Keratinocyte (primary cell): ENCODE data around the gene NUBP2. TPM values are rescaled to one million over a fixed set of nuclear protein-coding genes. Genes with fewer than 3 reads are reported as not detected.
A peak's percentile ranks its signal among the peaks of the same experiment; 100 is the strongest.

ENCODE experiments used
- DNase-seq: peaks from one replicate; pipeline ENCODE4 v3.0.0-alpha.2; 2011; ENCODE audit warnings: low read depth, missing footprints, low spot score
- FAIRE-seq: peaks from 2 replicates; lab custom pipeline; 2011; peaks lifted over from hg19 to GRCh38; lab: Jason Lieb, UNC
- H2AFZ ChIP-seq: 2 replicates; pipeline ENCODE4 v1.6.0; 2012; ENCODE audit warnings: low read length, control low read depth, inconsistent platforms; ENCODE audit not compliant: control insufficient read depth
- H3K27ac ChIP-seq: 2 replicates; pipeline ENCODE4 v1.5.1; 2011; ENCODE audit warnings: low read length; ENCODE audit not compliant: control insufficient read depth, insufficient read depth
- H3K27me3 ChIP-seq: 3 replicates; pipeline ENCODE4 v1.6.0; 2011; ENCODE audit warnings: low read length; ENCODE audit not compliant: control insufficient read depth, insufficient read depth; ENCODE audit errors: extremely low read depth
- H3K36me3 ChIP-seq, 2 experiments: 2 replicates in 1 of 2; 3 replicates in 1 of 2; pipeline ENCODE4 v1.5.1; 2011; ENCODE audit warnings: low read length in 2 of 2, mild to moderate bottlenecking in 1 of 2; ENCODE audit not compliant: control insufficient read depth in 2 of 2, insufficient read depth in 2 of 2; ENCODE audit errors: extremely low read depth in 1 of 2
- H3K4me1 ChIP-seq: 3 replicates; pipeline ENCODE4 v1.5.1; 2011; ENCODE audit warnings: low read length; ENCODE audit not compliant: control insufficient read depth, insufficient read depth; ENCODE audit errors: extremely low read depth
- H3K4me2 ChIP-seq: 3 replicates; pipeline ENCODE4 v1.6.0; 2011; ENCODE audit warnings: low read depth, low read length; ENCODE audit not compliant: control insufficient read depth, insufficient read depth; ENCODE audit errors: extremely low read depth
- H3K4me3 ChIP-seq, 3 experiments: fragments of 200-600 bp in 1 of 3; sonication (generic) in 1 of 3; 2 replicates in 2 of 3; 3 replicates in 1 of 3; pipeline ENCODE4 v1.5.1; 2011 to 2016; ENCODE audit warnings: low read length in 3 of 3, mild to moderate bottlenecking in 3 of 3, control low read depth in 2 of 3, inconsistent platforms in 1 of 3, low read depth in 1 of 3, mixed read lengths in 1 of 3, mixed run types in 1 of 3, moderate library complexity in 1 of 3; ENCODE audit not compliant: control insufficient read depth in 2 of 3, insufficient read depth in 2 of 3; ENCODE audit errors: extremely low read depth in 1 of 3
- H3K79me2 ChIP-seq: 2 replicates; pipeline ENCODE4 v1.6.0; 2012; ENCODE audit warnings: low read length; ENCODE audit not compliant: control insufficient read depth, insufficient read depth
- H3K9ac ChIP-seq: 3 replicates; pipeline ENCODE4 v1.6.0; 2011; ENCODE audit warnings: low read length; ENCODE audit not compliant: control insufficient read depth, insufficient read depth; ENCODE audit errors: extremely low read depth
- H3K9me1 ChIP-seq: 3 replicates; pipeline ENCODE4 v1.6.0; 2011; ENCODE audit warnings: low read length; ENCODE audit not compliant: control insufficient read depth, insufficient read depth; ENCODE audit errors: extremely low read depth
- H3K9me3 ChIP-seq: 2 replicates; pipeline ENCODE4 v1.5.1; 2012; ENCODE audit warnings: low read depth, low read length; ENCODE audit not compliant: control insufficient read depth
- H4K20me1 ChIP-seq: 3 replicates; pipeline ENCODE4 v1.6.0; 2011; ENCODE audit warnings: low read length; ENCODE audit not compliant: control insufficient read depth, insufficient read depth; ENCODE audit errors: extremely low read depth
- EZH2 ChIP-seq: IDR thresholded peaks from one replicate; pipeline ENCODE4 v1.6.1; 2012; ENCODE audit warnings: inconsistent platforms, mild to moderate bottlenecking, low read length, moderate library complexity
- dilution Hi-C: fragments of 300-500 bp; cut with MboI; formaldehyde crosslinking; loops from one replicate; pipeline ENCODE4 v1.7.0; 2020; ENCODE audit warnings: low sequenced_read_pairs; ENCODE audit not compliant: extremely low pct_ligation_motif_present
- polyA plus RNA-seq, 5 experiments: library from polyadenylated mRNA; depleted of rRNA in 3 of 5; stranded (reverse) in 3 of 5; stranded (forward) in 1 of 5; unstranded in 1 of 5; fragments of >200 nt; gene quantifications; 1 replicate in 1 of 5; 2 replicates in 3 of 5; 3 replicates in 1 of 5; pipeline versions ENCODE4 v1.2.1 to v1.2.3, GENCODE V29; 2011 to 2012; ENCODE audit warnings: missing spikeins in 2 of 5, low read depth in 1 of 5, low replicate concordance in 1 of 5
- TF ChIP-seq, protein P1 (sequence below), 3 experiments: IDR thresholded peaks in 1 of 3; conservative IDR thresholded peaks in 1 of 3; optimal IDR thresholded peaks in 1 of 3; 2 replicates in 2 of 3; 3 replicates in 1 of 3; pipeline versions ENCODE3 to v1.5.1; 2011; ENCODE audit warnings: low read length in 3 of 3, mild to moderate bottlenecking in 3 of 3, moderate library complexity in 2 of 3, control low read depth in 1 of 3, inconsistent platforms in 1 of 3; ENCODE audit not compliant: insufficient read depth in 2 of 3; ENCODE audit errors: extremely low read depth in 1 of 3

Gene NUBP2
- polyA plus RNA-seq, 1 donor (not counting 4 experiments of a cell fraction or from before 2014, with no cell fraction given), result 24.4 TPM

- no peaks in the 10 kb centered on the region for H3K27me3 ChIP-seq
- DNase-seq (no peak), FAIRE-seq (no peak)
- H3K4me1 ChIP-seq, result peaks cover 22% of the 10 kb centered on the region
- peaks cover 32% of the 10 kb centered on the region for H3K79me2 ChIP-seq
- no peaks in the 10 kb centered on the region for H3K9me1 ChIP-seq
- H4K20me1 ChIP-seq, result peaks cover 2% of the 10 kb centered on the region
- H3K27ac ChIP-seq, result peak within 1 kb of the TSS; percentile 76
- dilution Hi-C loops, result no loop called here
- peaks cover 3 to 11% of the 10 kb centered on the region in 2 experiments for H3K36me3 ChIP-seq
- H3K9me3 ChIP-seq, result no peaks in the 10 kb centered on the region
- peak within 1 kb of the TSS; percentile 99 for H3K4me2 ChIP-seq
- H2AFZ ChIP-seq, result peak within 1 kb of the TSS; percentile 74
- peak within 1 kb of the TSS; percentile 73 to 75 (median 73) for H3K4me3 ChIP-seq
- peak within 1 kb of the TSS; percentile 81 for H3K9ac ChIP-seq
- TF ChIP-seq EZH2, result no peak
- TF ChIP-seq, protein P1, sequence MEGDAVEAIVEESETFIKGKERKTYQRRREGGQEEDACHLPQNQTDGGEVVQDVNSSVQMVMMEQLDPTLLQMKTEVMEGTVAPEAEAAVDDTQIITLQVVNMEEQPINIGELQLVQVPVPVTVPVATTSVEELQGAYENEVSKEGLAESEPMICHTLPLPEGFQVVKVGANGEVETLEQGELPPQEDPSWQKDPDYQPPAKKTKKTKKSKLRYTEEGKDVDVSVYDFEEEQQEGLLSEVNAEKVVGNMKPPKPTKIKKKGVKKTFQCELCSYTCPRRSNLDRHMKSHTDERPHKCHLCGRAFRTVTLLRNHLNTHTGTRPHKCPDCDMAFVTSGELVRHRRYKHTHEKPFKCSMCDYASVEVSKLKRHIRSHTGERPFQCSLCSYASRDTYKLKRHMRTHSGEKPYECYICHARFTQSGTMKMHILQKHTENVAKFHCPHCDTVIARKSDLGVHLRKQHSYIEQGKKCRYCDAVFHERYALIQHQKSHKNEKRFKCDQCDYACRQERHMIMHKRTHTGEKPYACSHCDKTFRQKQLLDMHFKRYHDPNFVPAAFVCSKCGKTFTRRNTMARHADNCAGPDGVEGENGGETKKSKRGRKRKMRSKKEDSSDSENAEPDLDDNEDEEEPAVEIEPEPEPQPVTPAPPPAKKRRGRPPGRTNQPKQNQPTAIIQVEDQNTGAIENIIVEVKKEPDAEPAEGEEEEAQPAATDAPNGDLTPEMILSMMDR (optimal IDR thresholded peaks at IDR 0.05 in 1 of 3, IDR thresholded peaks at IDR 0.05 in 1 of 3, conservative IDR thresholded peaks at IDR 0.05 in 1 of 3; ENCODE audit: extremely low read depth in 1 of 3, insufficient read depth in 2 of 3, low read length in 3 of 3), result peak; percentile 51 to 84 (median 84)
Observed at GRCh38 chr16:1772908-1773702, 9.7 kb upstream of the NUBP2 start, which contains the start of gene MRPS34. Gene MRPS34 (minus strand): TSS chr16:1773134. CDS start chr16:1773119, 15 bp downstream.

DNA sequence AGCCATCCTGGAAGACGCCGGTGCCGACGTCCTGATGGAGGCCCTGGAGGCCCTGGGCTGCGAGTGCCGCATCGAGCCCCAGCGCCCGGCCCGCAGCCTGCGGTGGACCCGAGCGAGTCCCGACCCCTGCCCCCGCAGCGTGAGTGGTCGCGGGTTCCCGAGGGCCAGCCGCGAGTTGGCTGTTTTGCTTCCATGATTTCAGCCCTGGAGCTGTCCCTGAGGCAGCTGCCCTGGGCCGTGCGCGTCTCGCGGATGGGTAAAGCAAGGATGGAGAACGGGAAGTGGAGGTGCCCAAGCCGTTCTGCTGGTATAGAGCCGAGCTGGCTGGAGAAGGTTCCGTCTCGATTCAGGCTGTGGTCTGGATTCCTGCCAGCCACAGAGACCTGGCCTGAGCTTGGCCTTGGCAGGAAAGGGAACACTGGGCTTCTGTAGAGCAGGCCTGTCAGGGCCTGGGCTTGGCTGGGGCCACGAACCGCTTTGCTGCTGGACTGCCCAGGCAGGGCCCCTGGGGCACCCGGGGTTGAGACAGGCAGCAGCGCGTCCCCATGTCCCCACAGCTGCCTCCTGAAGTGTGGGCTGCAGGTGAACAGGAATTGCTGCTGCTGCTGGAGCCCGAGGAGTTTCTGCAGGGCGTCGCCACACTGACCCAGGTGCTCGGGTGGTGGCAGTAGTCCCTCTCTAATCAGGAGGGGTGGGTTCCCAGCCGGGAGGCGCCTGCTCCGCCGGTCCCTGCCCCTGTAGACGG lies 8.9 kb upstream of the NUBP2 start:
- dilution Hi-C loops, result no loop called here
- H3K27ac ChIP-seq, result peak overlapping the region; percentile 76
- H3K9me1 ChIP-seq, result no peaks in the 10 kb centered on the region
- peaks cover 2% of the 10 kb centered on the region for H4K20me1 ChIP-seq
- peaks cover 32% of the 10 kb centered on the region for H3K79me2 ChIP-seq
- peaks cover 22% of the 10 kb centered on the region for H3K4me1 ChIP-seq
- TF ChIP-seq, protein P1 (optimal IDR thresholded peaks at IDR 0.05 in 1 of 3, IDR thresholded peaks at IDR 0.05 in 1 of 3, conservative IDR thresholded peaks at IDR 0.05 in 1 of 3; ENCODE audit: extremely low read depth in 1 of 3, insufficient read depth in 2 of 3, low read length in 3 of 3), result peak in 1 of 3 experiments; percentile 2
- TF ChIP-seq EZH2, result no peak
- DNase-seq (no peak), FAIRE-seq (no peak)
- peak overlapping the region; percentile 81 for H3K9ac ChIP-seq
- peak overlapping the region; percentile 95 for H3K4me2 ChIP-seq
- H3K9me3 ChIP-seq, result no peaks in the 10 kb centered on the region
- peak overlapping the region; percentile 73 to 75 (median 73) for H3K4me3 ChIP-seq
- no peaks in the 10 kb centered on the region for H3K27me3 ChIP-seq
- H2AFZ ChIP-seq, result no peak overlapping the region
- H3K36me3 ChIP-seq, result peaks cover 3 to 14% of the 10 kb centered on the region in 2 experiments
